ENCODE data around the gene CLCN7.

GRCh38 chr16:1481906-1482835 lies 7.3 kb upstream of the CLCN7 start:
- TF ChIP-seq CTCF (conservative IDR thresholded peaks at IDR 0.05) (no peak), EZH2 (IDR thresholded peaks at IDR 0.05; ENCODE audit: low read depth) (no peak)

All from PC-9 (cell line).